ENCODE data around the gene NCSTN.

DNA sequence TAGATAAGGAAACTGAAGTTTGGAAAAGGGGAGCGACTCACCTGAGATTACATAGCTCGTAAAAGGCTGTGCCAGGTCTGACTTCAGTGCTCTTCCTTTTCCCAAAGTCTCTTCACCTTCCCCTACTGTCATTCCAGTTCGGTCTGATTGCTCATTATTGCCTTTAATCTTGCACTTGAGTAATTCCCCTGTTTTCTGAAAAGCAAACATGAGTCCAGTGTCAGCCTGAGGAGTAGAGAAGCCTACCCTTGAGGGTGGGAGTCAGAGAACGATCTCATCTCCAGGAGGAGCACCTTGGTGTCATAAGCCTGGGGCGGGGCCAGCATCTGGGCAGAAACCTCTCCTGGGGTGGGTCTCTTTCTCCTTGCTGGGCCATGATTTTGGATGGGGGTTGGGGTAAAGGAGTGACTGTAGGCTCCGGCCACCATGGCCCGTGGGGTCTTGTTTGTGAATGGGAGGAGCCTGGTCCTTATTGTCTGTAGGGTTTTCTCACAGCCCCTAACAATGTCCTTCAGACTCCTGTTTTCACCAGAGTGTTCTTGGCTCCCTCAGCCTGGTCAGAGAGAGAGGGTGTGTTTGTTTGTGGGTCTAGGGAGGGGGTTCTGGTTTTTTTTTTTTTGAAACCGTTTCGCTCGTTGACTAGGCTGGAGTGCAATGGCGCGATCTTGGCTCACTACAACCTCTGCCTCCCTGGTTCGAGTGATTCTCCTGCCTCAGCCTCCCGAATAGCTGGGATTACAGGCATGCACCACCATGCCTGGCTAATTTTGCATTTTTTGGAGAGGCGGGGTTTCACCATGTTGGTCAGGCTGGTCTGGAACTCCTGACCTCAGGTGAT lies 63.2 kb downstream of the NCSTN start:
- TF ChIP-seq, protein P1, sequence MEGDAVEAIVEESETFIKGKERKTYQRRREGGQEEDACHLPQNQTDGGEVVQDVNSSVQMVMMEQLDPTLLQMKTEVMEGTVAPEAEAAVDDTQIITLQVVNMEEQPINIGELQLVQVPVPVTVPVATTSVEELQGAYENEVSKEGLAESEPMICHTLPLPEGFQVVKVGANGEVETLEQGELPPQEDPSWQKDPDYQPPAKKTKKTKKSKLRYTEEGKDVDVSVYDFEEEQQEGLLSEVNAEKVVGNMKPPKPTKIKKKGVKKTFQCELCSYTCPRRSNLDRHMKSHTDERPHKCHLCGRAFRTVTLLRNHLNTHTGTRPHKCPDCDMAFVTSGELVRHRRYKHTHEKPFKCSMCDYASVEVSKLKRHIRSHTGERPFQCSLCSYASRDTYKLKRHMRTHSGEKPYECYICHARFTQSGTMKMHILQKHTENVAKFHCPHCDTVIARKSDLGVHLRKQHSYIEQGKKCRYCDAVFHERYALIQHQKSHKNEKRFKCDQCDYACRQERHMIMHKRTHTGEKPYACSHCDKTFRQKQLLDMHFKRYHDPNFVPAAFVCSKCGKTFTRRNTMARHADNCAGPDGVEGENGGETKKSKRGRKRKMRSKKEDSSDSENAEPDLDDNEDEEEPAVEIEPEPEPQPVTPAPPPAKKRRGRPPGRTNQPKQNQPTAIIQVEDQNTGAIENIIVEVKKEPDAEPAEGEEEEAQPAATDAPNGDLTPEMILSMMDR (IDR thresholded peaks at IDR 0.05) = no peak
- no peak for TF ChIP-seq POLR2AphosphoS5 (IDR thresholded peaks at IDR 0.05)
- no peak for TF ChIP-seq POLR2A (IDR thresholded peaks at IDR 0.05)
- TF ChIP-seq EP300 (IDR thresholded peaks at IDR 0.05; ENCODE audit: low read depth) = no peak

Measured in transverse colon (tissue), 4 donors.